Transverse colon (tissue), 4 donors: ENCODE measurements around the gene VPS8. TPM values are rescaled to one million over a fixed set of nuclear protein-coding genes. Genes with fewer than 3 reads are reported as not detected.

Experiments
- DNase-seq: peaks from one replicate; pipeline ENCODE4 v3.0.0-alpha.2; 2019
- H3K27ac ChIP-seq, 4 donors: fragments of 200-600 bp; sonication (generic); 2 replicates each; pipeline ENCODE4 v1.5.1; 2016 to 2018; ENCODE audit warnings: inconsistent platforms in 4 of 4
- H3K27me3 ChIP-seq: fragments of 200-600 bp; sonication (generic); 2 replicates; pipeline ENCODE4 v1.5.1; 2017; ENCODE audit warnings: inconsistent platforms
- H3K36me3 ChIP-seq, 4 donors: fragments of 200-600 bp; sonication (generic); 2 replicates each; pipeline ENCODE4 v1.5.1; 2017 to 2019; ENCODE audit warnings: inconsistent platforms in 4 of 4
- H3K4me1 ChIP-seq, 4 donors: fragments of 200-600 bp; sonication (generic); 2 replicates each; pipeline ENCODE4 v1.5.1; 2017 to 2020; ENCODE audit warnings: inconsistent platforms in 4 of 4
- H3K4me3 ChIP-seq, 4 donors: fragments of 200-600 bp; sonication (generic); 1 replicate in 1 of 4; 2 replicates in 3 of 4; pipeline versions ENCODE4 v1.5.1 to v1.6.1; 2017 to 2019; ENCODE audit warnings: inconsistent platforms in 4 of 4
- H3K9me3 ChIP-seq, 2 donors: fragments of 200-600 bp; sonication (generic); 2 replicates each; pipeline ENCODE4 v1.5.1; 2017 to 2019; ENCODE audit warnings: inconsistent platforms in 2 of 2
- EP300 ChIP-seq: sonication (generic); formaldehyde crosslinking; IDR thresholded peaks from one replicate; pipeline ENCODE4 v1.6.1; 2017; ENCODE audit warnings: antibody characterized with exemption, low read depth
- POLR2A ChIP-seq: fragments of 450-650 bp; IDR thresholded peaks from one replicate; pipeline ENCODE4 v1.6.1; 2016; ENCODE audit warnings: antibody characterized with exemption, mild to moderate bottlenecking, moderate library complexity
- POLR2AphosphoS5 ChIP-seq, 3 donors: sonication (generic); formaldehyde crosslinking; IDR thresholded peaks; one replicate each; pipeline ENCODE4 v1.6.1; 2016; ENCODE audit warnings: antibody characterized with exemption in 3 of 3
- WGBS, 2 donors: methylation state at CpG; one replicate each; pipeline ENCODE4 v1.1.5; 2018; ENCODE audit warnings: low coverage in 1 of 2; 5-methylcytosine and 5-hydroxymethylcytosine counted together
- in situ Hi-C, 4 donors: fragments of 200-750 bp; cut with MboI; loops; one replicate each; pipeline versions ENCODE4 v1.15.0 to v1.15.1; 2017; ENCODE audit warnings: low sequenced_read_pairs in 3 of 4, low pct_ligation_motif_present in 1 of 4, low pct_unique_long_range_greater_than_20kb in 1 of 4
- intact Hi-C: fragments of 100-400 bp; cut with DNase I; formaldehyde crosslinking; loops from one replicate; pipeline ENCODE4 v1.15.1; 2023; ENCODE audit warnings: low total_unique reads
- total RNA-seq, 4 donors: library from RNA; depleted of rRNA; stranded (reverse); fragments of >200 nt; gene quantifications; one replicate each; pipeline ENCODE4 v1.1.0, GENCODE V29; 2016
- TF ChIP-seq, protein P1 (sequence below), 5 experiments: fragments of 200-600 bp in 3 of 5; fragments of 450-650 bp in 2 of 5; sonication (generic) in 3 of 5; IDR thresholded peaks; 1 replicate in 2 of 5; 2 replicates in 3 of 5; pipeline ENCODE4 v1.5.1; 2016 to 2017; ENCODE audit warnings: antibody characterized with exemption in 5 of 5, inconsistent platforms in 3 of 5, mild to moderate bottlenecking in 2 of 5, moderate library complexity in 1 of 5

Gene VPS8
- total RNA-seq, 4 donors from 2014 or later: 35.8 to 115 (median 70.3) TPM

DNA sequence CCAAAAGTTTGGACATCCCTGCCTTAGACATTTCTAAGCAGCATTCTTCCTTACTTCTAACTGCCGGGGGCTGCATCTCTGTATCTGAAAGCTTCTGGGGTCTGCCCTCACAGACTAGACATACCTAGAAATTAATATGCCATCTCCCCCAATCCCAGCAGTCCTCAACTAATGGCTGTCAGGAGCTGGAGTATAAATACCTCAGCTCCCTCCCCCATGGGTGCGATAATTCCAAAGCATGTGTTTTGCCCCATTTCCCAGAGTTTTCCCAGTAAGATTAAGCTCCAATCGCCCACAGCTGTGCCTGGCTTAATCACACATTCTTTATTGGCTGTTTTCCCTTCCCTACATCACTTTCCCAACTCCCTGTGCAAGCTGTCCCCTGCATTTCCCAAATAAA is 13.8 kb upstream of the VPS8 start:
- WGBS, 2 donors: 70 to 72% methylated on average over 3 of the region's 3 CpGs
- Histone ChIP-seq H3K36me3 (no peaks in the 10 kb centered on the region), H3K4me3 (no peak overlapping the region), H3K27ac (peak overlapping the region in 3 of 4 donors; percentile 14 to 66 (median 18)), H3K27me3 (peaks cover 8% of the 10 kb centered on the region), H3K4me1 (peaks cover 0 to 32% (median 13%) of the 10 kb centered on the region in 4 donors), H3K9me3 (no peaks in the 10 kb centered on the region)
- no peak for DNase-seq
- in situ Hi-C loops: loop anchor here in 2 of 4 donors (25.0 kb wide), 2 partner anchors 411 to 436 kb away; partner anchors contain the start of genes CHRD (in 1 of the 2), CLCN2 (in 1 of the 2), POLR2H (in 1 of the 2) and THPO (in 1 of the 2)
- TF ChIP-seq EP300 (no peak), POLR2AphosphoS5 (IDR thresholded peaks at IDR 0.05) (no peak), POLR2A (no peak)
- TF ChIP-seq, protein P1, sequence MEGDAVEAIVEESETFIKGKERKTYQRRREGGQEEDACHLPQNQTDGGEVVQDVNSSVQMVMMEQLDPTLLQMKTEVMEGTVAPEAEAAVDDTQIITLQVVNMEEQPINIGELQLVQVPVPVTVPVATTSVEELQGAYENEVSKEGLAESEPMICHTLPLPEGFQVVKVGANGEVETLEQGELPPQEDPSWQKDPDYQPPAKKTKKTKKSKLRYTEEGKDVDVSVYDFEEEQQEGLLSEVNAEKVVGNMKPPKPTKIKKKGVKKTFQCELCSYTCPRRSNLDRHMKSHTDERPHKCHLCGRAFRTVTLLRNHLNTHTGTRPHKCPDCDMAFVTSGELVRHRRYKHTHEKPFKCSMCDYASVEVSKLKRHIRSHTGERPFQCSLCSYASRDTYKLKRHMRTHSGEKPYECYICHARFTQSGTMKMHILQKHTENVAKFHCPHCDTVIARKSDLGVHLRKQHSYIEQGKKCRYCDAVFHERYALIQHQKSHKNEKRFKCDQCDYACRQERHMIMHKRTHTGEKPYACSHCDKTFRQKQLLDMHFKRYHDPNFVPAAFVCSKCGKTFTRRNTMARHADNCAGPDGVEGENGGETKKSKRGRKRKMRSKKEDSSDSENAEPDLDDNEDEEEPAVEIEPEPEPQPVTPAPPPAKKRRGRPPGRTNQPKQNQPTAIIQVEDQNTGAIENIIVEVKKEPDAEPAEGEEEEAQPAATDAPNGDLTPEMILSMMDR (IDR thresholded peaks at IDR 0.05): no peak
- intact Hi-C loops: no loop called here

DNA sequence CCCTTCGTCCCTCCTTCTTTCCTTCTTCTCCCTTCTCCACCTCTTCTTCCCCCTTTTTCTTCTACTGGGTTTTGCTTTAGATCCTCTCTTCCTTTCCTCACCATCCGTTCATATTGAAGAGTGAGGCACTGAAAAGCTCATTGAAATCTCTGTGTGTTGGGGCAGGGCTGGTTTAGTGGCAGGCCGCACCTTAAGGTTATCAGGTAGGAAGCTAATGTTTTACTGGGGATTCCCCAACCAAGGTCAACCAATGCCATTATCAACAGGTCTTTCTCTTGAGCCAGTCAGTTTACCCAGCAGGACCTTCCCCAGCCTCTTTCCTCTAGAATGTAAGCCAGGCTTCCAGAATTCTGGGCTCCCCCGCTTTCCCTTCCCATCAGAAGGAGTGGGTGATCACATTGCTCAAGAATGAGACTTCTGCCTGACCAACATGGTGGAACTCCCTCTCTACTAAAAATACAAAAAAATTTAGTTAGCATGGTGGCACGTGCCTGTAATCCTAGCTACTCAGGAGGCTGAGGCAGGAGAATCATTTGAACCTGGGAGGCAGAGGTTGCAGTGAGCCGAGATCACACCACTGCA is 11.5 kb upstream of the VPS8 start:
- H3K27ac ChIP-seq: peak overlapping the region; percentile 60 to 82 (median 72)

DNA sequence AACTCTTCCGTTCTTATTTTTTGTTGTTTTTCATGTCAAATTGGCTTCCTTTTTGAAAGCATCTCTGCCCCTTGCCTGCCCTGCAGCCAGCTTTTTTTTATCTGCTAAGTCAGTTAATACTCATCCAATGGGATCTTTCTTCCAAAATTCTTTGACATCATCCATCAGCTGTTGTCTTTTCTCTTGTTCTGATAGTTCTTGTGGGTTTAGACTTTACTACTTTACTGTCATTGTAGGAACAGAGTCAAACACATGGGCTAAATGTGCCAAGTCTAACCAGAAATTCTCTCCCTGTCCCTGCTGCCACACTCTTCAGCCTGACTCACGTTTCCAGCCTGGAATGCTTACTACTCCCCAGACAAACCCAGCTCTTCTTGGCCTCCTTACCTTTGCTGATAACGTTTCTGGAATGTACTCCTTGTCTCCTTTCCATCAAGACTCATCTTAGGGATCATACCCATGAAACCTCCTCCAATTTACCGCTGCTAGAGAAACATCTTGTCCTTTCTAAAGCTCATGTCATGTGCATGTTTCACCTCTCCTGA is 10.7 kb upstream of the VPS8 start:
- in situ Hi-C loops (no loop called here), intact Hi-C loops (no loop called here)
- 61 to 82% methylated on average over 3 to 4 of the region's 4 CpGs for WGBS, 2 donors

More for the DNA sequence above, 11.5 kb upstream of the VPS8 start:
- H3K36me3 ChIP-seq: no peaks in the 10 kb centered on the region
- no peak overlapping the region for H3K4me3 ChIP-seq
- DNase-seq: peak; percentile 50
- H3K9me3 ChIP-seq: no peaks in the 10 kb centered on the region
- peaks cover 0 to 45% (median 21%) of the 10 kb centered on the region in 4 donors for H3K4me1 ChIP-seq
- in situ Hi-C loops (no loop called here), intact Hi-C loops (no loop called here)
- TF ChIP-seq, protein P1 (IDR thresholded peaks at IDR 0.05): no peak
- TF ChIP-seq POLR2AphosphoS5 (IDR thresholded peaks at IDR 0.05) (peak in 2 of 3 donors; percentile 45 to 59), POLR2A (peak; percentile 48)
- H3K27me3 ChIP-seq: peaks cover 8% of the 10 kb centered on the region
- WGBS, 2 donors: 52 to 83% methylated on average over 1 to 6 of the region's 6 CpGs

DNA sequence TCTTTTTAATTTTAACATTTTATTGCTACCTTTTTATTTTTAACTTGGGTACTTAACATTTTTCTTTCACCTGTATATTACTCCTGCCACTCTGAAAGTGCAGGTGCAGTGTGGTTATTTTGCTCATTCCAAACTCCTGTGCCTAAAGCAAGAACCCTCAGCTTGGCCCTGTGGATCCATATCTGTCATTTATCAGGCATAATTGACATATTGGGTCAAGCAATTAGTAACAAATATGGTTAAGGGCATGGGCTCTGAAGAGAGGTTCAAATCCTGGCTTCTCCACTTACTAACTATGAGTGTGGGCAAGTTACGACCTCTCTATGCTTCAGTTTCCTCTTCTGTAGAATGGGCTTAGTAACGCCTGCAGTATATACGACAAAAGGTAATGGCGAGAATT is 9.8 kb upstream of the VPS8 start:
- WGBS, 2 donors: 93 to 97% methylated on average over 4 of the region's 4 CpGs
- intact Hi-C loops: no loop called here
- no peak overlapping the region for H3K4me3 ChIP-seq
- DNase-seq: no peak
- peaks cover 0 to 62% (median 28%) of the 10 kb centered on the region in 4 donors for H3K4me1 ChIP-seq
- H3K27ac ChIP-seq: no peak overlapping the region
- no peaks in the 10 kb centered on the region for H3K36me3 ChIP-seq
- no peaks in the 10 kb centered on the region for H3K9me3 ChIP-seq
- H3K27me3 ChIP-seq: peaks cover 8% of the 10 kb centered on the region
- in situ Hi-C loops: no loop called here
- TF ChIP-seq EP300 (no peak), POLR2A (no peak), POLR2AphosphoS5 (IDR thresholded peaks at IDR 0.05) (no peak)
- TF ChIP-seq, protein P1 (IDR thresholded peaks at IDR 0.05): no peak

More for the DNA sequence above, 10.7 kb upstream of the VPS8 start:
- H3K36me3 ChIP-seq: no peaks in the 10 kb centered on the region
- peaks cover 8% of the 10 kb centered on the region for H3K27me3 ChIP-seq
- peaks cover 0 to 54% (median 26%) of the 10 kb centered on the region in 4 donors for H3K4me1 ChIP-seq
- H3K27ac ChIP-seq: no peak overlapping the region
- H3K4me3 ChIP-seq: no peak overlapping the region
- no peak for DNase-seq
- H3K9me3 ChIP-seq: no peaks in the 10 kb centered on the region
- TF ChIP-seq, protein P1 (IDR thresholded peaks at IDR 0.05): no peak
- TF ChIP-seq EP300: no peak
- TF ChIP-seq POLR2AphosphoS5 (IDR thresholded peaks at IDR 0.05): no peak
- no peak for TF ChIP-seq POLR2A
